Tongue (tissue), 2 donors: ENCODE measurements around the gene RET. TPM values are rescaled to one million over a fixed set of nuclear protein-coding genes. Genes with fewer than 3 reads are reported as not detected.
"Not testable (repeated sequence)": the region's sequence is repeated elsewhere in the genome, so short reads cannot be mapped to it uniquely, and the experiment has no call there.

Experiments used
- DNase-seq: peaks from one replicate; pipeline ENCODE4 v3.0.0-alpha.2; 2015
- total RNA-seq: library from RNA; depleted of rRNA; stranded (reverse); fragments of >200 nt; gene quantifications from one replicate; pipeline ENCODE4 v1.2.3, GENCODE V29; 2014

The RET gene
- total RNA-seq, 1 donor from 2014 or later: 12.0 TPM

DNA sequence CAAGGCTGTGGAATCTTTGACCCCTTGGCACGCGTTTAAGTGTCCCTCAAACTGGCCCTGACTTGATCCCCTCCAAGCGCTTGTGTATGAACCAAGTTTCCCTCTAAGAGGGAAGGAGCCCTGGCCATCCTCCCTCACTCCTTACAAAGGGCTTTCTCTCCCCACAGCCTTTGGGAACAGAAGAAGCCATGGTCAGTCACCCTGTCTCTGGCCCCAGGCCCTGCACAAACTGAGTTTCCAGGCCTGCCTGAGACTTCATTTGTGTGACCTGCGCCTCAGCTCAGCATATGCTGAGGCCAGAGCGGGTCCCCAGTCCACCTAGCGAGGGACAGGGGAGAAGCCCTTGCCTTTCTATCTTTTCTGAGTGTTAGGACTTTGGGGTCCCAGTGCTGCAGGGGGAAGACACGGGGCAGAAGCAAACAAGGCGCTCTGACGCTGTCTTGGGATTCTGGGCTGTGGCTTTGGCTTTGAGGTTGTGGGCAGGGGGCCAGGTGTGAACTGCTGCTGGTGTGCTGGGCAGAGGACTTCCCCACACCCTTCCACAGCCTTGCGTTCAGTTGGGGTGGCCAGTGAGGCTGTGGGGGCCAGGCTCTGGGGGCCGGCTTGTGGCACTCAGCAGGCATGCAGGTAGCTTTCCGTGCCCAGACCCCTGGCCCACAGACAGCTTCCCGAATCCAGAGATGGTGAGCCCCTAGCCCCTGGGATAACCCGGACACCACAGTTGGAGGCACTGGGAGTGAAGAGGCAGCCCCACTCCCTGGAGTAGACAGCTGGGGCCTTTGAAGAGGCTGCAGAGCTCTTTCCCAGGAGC lies 1.5 kb downstream of the RET start:
- DNase-seq: no peak

DNA sequence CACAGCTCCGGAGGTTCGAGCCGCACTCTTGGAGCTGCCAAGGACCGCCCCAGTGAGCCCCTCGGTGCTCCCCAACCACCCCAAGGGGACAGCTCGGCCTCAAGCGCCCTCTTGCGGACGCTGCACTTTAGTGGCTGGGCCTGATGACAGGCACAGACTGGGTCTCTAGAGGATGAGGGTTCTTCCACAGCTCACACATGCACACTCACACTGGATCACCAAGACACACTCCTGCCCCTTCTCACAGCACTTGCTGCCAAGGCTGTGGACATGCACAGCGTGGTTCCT lies 2.1 kb downstream of the RET start:
- peak; percentile 38 for DNase-seq

DNA sequence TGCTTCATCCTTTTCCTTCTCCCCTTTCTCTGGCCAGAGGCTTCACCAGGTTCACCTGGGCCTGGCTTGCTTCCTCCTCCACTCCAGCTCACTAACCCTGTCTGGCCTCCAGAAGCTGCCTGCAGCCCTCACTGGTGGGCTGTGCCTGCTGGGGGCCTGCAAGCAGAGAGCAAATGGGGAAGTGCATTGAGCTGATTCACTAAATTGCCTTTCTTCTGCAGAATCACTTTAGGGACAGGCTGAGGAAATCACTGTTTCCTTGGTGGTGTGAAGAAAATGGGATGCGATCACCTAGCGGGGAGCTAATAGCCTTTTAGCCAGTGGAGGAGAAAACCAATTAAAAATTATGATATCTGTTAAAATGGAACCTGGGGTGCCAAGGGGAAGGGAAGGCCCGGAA lies 3.0 kb downstream of the RET start:
- no peak for DNase-seq

DNA sequence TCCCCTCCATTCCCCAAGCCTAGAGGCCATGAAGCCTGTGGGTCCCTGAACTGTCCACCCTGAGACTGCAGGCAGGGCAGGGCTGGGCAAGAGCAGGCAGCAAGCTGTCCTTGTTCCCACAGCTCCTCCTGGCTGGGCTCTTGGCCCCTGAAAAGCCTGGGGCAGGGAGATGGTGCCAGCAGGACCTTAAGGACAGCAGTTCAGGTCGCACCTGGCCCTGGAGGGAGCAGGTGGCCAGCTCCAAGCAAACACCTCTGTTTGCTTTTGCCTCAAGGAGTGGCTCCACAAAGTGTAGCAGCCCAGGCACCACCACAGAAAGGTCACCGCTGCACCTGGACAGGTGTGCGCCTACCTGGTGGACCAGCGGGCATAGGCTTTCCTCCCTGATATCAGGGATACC lies 5.2 kb downstream of the RET start:
- DNase-seq: no peak

DNA sequence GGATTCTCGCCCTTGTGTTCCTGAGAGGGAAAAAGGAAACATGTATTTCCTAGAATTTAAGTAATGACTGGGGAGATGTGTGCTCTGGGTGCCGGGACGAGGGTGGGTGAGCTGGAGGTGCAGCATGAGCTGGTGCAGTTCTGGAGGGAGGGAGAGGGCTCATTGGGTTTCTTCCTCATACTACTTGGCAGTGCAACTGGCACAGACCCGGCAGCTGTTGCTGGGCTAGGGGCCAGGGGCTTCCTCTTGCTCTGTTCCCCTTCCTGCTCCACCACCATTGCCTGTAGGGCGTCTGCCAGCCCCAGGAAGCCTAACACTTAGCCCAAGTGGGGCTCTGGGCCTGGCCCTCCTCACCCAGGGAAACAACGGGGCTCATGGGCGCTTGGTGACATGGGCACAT lies 5.9 kb downstream of the RET start:
- peak; percentile 77 for DNase-seq

DNA sequence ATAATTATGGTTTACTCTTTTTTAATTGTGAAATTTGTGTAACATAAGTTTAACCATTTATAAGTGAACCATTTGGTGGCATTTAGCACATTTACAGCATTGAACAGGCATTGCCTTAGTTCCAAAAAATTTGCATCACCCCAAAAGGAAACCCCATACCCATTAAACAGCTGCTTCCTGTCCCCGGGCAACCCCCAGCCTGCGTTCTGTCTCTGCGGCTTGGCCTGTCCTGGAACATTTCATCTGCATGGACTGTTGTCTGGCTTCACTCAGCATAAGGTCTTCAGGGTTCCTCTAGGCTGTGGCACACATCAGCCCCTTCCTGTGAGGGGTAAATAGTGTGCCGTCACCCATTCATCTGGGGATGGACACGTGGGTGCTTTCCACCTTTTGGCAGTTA lies 6.9 kb downstream of the RET start:
- DNase-seq: no peak

DNA sequence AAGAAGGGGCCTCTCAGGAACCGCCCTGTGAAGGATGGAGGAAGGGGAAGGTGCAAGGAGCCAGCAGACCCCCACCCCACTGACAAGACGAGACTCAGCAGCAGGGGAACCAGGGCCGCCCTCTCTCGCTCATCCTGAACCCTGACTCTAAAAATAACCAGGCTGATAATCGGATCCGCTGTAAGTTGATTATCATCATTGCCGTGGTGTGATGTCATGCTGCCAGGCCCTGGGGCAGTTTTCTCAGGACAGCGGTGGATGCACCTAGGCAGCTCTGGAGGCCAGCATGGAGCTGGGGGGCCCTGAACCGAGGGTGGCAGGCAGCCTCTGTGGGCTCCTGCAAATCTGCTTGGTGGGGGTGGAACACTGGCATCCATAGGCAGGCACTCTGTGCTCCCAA lies 7.9 kb downstream of the RET start:
- no peak for DNase-seq

DNA sequence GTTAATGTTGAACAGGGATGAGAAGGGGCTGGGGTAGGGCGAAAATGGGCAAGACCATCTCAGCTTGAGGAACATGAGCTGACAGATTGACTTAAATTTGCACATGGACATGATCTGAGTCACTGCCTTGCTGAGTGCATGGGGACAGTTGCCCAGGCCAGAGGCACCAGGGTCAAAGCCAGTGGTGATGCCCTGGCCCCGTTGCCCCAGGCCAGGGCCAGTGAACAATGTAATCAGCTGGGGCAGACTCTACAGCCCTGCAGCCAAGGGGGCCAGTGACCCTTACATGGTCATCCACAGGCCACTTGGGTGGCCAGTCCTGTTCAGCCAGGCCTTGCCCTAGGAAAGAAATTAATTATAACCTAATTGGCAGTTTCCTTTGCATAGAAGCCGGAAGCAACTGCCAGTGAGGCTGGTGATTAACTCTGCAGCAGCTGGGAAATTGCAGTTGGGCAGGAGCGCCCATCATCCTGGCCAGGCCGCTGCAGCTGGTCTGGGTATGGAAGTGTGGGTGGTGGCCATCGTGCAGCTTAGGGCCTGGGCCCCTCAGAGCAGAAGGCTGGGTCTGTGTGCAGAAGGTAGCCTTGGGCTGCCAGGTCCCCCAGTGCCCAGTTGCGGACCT lies 9.6 kb downstream of the RET start:
- DNase-seq: no peak

DNA sequence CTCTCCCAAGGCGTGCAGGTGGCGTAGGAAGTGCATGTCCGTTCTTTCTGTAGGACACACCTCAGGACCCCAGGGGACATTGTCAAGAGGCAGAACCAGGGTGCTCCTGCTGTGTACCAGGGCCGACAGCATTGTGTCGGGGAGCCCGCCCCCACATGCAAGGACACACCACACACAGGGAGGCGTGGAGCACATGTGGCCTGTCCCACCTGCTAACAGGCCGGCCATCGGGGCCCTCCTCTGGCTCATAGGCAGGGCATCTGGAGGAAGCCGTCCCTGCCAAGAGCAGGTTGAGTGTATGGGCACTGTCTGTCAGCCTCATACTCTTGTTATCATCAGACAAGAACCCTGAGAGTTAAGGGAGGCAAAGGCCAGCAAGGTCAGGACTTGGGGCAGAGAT lies 12.7 kb downstream of the RET start:
- no peak for DNase-seq

DNA sequence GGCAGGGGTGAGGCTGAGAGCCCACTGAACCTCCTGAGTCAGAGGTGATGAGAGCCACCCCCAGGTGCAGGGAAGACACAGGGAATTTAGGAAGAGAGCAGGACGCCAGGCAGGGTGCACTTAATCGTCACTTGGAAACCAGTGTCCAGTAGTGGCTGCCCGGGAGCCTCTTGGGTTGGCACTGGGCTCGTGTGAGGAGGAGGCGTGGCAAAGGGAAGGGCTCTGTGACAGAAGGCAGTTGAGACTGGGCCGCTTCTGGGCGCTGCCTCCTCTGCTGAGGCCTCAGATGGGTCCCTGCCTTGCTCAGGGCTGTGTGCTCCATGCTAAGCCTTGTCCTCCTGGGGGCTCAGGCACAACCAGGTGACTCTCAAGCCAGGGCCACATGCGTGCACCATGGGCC lies 13.3 kb downstream of the RET start:
- no peak for DNase-seq

DNA sequence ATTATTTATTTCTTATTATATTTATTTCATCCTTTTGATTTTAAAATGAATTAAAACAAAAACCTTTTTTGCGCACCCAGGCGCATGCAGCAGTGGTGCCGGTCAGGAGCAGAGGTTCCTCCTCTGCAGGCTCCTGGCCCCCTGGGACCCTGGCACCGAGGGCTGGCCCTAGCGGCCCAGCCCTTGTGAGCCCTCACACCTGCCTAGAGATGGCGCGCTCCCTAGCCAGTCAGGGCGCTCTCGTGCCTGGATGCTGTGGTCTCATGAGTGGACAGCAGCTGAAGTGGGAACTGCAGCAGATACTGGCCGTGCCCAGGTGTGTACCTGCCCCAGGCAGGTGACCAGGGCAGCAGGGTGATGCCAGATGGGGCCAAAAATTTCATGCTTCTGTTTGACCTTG lies 13.8 kb downstream of the RET start:
- DNase-seq: no peak

DNA sequence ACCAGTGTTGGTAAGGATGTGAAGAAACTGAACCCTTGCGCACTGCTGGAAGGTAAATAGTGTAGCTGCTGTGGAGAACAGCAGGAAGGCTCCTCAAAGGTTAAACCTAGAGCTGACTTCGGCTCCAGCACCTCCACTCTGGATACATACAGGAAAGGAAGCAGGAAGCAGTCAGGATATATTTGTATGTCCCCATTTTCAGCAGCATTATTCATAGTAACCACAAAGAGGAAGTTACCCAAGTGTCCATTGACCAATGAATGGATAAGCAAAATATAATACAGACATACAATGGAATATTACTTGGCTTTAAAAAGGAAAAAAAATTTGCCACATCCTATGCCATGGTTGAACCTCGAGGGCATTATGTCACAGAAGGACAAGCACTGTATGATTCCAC lies 15.0 kb downstream of the RET start:
- DNase-seq: no peak

DNA sequence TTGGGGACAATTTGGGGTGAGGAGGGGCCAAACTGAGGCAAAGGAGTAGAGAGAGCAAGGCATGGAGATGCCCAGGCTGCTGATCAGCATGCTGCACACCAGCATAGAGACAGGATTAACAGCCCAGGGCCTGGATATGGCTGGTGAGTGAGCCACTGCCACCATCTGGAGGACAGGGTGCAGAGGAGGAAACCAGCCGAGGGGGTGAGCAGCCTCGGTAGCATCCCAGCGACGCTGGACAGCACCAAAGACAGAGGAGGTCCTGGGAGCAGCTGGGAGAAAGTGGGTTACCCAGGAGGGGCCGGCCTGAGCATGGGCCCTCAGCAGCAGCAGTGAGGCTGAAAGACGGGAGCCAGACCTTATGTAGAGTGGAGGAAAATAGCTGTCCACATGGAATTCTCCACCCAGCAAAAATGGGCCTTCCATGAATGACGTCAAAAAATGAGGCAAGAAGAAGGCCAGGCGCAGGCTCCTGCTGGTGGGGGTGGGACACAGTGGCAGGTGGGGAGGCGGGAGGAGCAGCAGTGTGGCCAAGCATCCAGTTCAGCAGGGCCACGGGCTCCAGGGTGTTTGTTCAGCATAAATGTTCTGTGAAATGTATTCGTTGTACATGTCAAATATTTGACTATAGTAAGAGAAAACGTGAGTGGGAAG lies 16.7 kb downstream of the RET start:
- peak; percentile 51 for DNase-seq

DNA sequence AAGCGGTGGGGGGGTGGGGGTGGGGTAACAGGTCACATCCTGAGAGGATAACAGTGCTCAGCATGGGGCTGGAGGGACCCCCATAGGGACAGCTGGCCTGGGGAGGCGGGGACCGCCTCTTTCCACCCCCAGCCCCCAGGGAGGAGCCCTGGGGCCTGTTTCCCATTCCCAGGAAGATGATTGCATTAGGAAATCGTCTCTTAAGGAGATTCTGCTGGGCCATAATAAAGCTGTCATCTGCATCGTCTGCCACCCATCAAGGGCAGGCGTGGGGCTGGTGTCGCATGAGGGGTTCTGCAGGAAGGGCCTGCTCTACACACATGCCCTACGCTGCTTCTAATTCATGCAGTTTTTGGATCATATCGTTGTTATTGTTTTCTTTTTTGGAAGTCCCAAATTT lies 17.2 kb downstream of the RET start:
- DNase-seq: no peak

DNA sequence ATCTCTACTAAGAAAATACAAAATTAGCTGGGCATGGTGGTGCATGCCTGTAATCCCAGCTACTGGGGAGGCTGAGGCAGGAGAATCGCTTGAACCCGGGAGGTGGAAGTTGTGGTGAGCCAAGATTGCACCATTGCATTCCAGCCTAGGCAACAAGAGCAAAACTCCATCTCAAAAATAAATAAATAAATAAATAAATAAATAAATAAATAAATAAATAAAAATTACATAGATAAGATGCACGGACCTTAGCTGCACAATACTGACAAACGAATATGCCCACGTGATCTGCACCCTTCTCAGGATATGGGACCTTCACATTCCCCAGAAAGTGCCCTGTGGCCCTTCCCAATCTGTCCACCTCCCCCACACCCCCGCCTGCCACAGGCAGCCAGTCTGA lies 22.5 kb downstream of the RET start:
- not testable (repeated sequence) for DNase-seq

DNA sequence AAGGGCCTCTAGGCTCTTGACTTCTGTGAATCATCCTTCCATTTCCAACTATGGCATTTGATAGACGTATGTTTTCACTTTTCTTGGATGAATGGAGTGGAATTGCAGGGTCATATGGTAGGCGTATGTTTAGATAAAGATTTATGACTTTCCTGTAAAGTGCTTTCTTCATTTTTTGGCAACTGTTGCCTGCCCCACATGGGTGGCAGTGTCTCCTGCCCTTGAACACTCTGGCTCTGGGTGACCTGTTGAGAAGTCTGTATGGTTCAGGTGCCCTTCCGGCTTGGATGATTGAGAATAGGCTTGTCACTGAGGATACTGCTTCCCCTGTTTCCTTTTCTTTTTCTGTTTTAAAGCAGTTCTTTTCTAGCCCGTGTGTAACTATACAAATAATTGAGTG lies 23.1 kb downstream of the RET start:
- DNase-seq: no peak

DNA sequence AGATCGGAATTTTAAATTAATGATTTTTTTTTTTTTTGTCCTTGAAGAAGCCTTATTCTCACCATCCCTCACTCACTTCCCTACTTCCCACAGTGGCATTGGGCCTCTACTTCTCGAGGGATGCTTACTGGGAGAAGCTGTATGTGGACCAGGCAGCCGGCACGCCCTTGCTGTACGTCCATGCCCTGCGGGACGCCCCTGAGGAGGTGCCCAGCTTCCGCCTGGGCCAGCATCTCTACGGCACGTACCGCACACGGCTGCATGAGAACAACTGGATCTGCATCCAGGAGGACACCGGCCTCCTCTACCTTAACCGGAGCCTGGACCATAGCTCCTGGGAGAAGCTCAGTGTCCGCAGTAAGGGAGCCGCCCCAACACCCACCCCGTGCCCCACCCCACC lies 23.5 kb downstream of the RET start:
- DNase-seq: no peak

DNA sequence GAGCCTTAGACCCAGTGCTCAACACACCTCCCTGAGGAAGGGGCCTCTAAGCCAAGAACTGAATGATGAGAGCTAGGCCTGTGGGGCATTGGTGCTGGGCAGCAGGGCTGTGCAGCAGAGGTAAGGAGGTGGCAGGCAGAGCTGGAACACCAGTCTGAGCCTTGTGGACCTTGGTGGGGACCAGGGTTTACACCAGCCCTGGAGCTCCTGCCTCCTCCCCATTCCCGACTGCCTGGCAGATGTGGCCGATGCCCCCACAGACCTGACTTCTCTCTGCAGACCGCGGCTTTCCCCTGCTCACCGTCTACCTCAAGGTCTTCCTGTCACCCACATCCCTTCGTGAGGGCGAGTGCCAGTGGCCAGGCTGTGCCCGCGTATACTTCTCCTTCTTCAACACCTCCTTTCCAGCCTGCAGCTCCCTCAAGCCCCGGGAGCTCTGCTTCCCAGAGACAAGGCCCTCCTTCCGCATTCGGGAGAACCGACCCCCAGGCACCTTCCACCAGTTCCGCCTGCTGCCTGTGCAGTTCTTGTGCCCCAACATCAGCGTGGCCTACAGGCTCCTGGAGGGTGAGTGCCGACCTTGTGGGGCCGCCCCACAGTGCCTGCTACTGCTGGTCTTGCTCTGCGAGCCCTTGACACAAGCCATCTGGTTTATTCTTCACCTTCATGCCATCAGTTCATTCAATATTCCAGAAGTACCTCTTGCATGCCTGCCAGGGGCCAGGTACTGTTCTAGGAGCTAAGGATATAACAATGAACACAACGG lies 25.4 kb downstream of the RET start:
- DNase-seq: no peak

DNA sequence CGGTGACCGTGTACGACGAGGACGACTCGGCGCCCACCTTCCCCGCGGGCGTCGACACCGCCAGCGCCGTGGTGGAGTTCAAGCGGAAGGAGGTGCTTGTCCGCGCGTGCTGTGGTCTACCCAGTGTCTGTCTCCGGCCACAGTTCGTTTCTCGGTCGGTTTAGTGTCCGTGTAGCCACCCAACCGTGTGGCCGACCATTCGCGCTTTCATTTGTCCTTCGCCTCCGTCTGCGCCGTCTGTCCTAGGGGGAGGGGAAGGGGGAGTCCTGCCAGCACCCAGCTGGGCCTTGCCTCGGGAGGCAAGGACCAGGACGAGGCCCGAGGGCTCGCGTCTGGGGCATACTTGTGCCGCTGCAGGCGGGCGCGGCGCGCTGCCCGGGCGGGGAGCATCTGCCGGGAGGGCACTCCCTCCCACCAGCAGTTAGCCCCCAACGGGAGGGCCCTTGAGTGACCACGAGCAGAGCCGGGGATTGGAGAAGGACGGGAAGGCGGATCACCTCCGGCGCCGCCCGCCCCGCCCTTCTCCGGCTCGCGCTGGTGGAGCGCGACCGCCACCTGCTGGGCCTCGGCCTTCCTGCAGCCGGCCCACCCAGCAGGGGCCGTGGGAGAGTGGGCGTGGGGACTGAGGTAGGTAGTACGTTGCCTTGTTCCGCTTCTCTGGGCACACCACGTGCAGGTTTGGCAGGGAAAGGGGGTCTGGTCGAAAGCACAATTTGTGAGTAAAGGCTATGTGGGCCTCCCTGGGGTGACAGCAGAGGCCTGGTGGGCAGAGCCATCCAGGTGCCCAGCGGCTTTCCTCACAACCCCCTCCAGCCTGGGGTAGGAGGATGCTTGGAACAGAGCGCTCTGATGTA lies 28.5 kb downstream of the RET start:
- DNase-seq: peak; percentile 87

DNA sequence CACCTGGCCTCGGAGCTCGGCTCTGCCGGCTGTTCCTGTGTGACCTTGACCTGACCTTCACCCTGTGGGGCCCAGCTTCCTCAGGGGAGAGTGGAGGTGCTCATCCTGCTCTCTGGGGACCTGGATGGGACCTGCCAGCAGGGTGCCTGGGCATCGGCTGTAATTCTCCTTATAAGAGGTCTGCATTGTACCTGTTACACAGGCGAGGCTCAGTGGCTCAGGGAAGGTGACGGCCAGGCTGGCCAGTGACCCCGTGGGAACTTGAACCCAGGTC lies 29.0 kb downstream of the RET start:
- DNase-seq: no peak

DNA sequence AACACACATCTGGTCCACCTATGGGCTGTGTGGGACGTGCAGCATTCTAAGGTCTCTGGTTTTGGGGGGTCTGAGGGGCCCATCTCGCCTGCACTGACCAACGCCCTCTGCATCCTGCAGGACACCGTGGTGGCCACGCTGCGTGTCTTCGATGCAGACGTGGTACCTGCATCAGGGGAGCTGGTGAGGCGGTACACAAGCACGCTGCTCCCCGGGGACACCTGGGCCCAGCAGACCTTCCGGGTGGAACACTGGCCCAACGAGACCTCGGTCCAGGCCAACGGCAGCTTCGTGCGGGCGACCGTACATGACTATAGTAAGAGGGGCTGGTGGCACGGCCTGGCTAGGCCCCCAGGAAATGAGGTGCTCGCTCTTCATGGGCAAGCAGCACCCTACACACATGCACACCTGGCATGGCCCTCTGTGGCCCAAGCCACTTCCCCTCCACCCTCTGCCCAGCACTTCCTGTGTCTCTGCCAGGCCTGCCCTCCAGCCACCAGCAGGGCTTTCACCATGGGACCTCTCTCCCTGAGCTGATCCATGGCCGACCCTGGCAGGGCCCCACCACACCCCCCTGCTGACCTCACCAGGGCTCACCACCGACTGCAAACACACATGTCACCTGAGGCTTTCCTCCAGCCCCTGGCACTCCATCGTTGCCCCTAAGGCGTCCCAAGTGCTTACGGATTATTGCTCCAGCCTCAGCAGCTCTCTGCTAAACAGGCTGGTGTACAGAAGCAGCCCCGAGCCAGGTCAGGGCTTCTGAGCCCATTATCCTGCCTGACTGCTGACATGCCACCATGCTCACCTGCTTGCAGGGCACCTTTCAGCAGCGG lies 29.6 kb downstream of the RET start:
- DNase-seq: no peak

DNA sequence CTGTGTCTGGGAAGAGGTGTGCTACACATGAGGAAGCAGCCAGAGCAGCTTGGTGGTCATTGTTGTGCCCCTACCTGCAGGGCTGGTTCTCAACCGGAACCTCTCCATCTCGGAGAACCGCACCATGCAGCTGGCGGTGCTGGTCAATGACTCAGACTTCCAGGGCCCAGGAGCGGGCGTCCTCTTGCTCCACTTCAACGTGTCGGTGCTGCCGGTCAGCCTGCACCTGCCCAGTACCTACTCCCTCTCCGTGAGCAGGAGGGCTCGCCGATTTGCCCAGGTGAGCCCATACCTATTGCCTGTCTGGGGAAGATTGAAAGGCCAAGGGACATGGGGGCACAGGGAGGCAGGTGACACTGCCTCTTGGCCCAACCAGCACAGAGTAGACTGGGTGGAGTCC lies 32.1 kb downstream of the RET start:
- DNase-seq: no peak
